HG03558 (cell line): ENCODE data around the gene DHX57.
"Not testable (repeated sequence)": the region's sequence is repeated elsewhere in the genome, so short reads cannot be mapped to it uniquely, and the experiment has no call there.

ENCODE experiments used
- ATAC-seq: cut with Tn5 transposase; IDR thresholded peaks from one replicate; pipeline ENCODE4 v1.9.1; 2021; ENCODE audit warnings: moderate number of reproducible peaks; ENCODE audit not compliant: unreplicated experiment; ENCODE audit errors: extremely low read depth

Gene DHX57

GRCh38 chr2:38866773-38867443 is 8.8 kb downstream of the DHX57 start:
- no peak for ATAC-seq

- no peak for ATAC-seq
Measured at GRCh38 chr2:38863061-38863695, 12.6 kb downstream of the DHX57 start.

- no peak for ATAC-seq
Measured at GRCh38 chr2:38862476-38862875, 13.3 kb downstream of the DHX57 start.

GRCh38 chr2:38856165-38856564 is 19.6 kb downstream of the DHX57 start:
- ATAC-seq: no peak

- ATAC-seq: peak; percentile 73
Measured at GRCh38 chr2:38850045-38850444, 25.7 kb downstream of the DHX57 start.

GRCh38 chr2:38836791-38837190 is 38.9 kb downstream of the DHX57 start:
- ATAC-seq: no peak

GRCh38 chr2:38835990-38836389 is 39.7 kb downstream of the DHX57 start:
- ATAC-seq: peak; percentile 91

GRCh38 chr2:38835015-38835601 is 40.6 kb downstream of the DHX57 start:
- no peak for ATAC-seq

- ATAC-seq: no peak
Measured at GRCh38 chr2:38830526-38831159, 45.1 kb downstream of the DHX57 start.

GRCh38 chr2:38829971-38830370 is 45.8 kb downstream of the DHX57 start:
- ATAC-seq: no peak

GRCh38 chr2:38828460-38828859 is 47.3 kb downstream of the DHX57 start:
- ATAC-seq: no peak

GRCh38 chr2:38827539-38828145 is 48.1 kb downstream of the DHX57 start:
- ATAC-seq: not testable (repeated sequence)

- ATAC-seq: no peak
Measured at GRCh38 chr2:38825956-38826355, 49.8 kb downstream of the DHX57 start.

GRCh38 chr2:38824906-38825305 is 50.8 kb downstream of the DHX57 start:
- no peak for ATAC-seq

GRCh38 chr2:38823386-38823785 is 52.3 kb downstream of the DHX57 start:
- no peak for ATAC-seq

GRCh38 chr2:38818565-38818964 is 57.2 kb downstream of the DHX57 start:
- ATAC-seq: no peak

GRCh38 chr2:38815936-38816335 is 59.8 kb downstream of the DHX57 start:
- ATAC-seq: no peak

- ATAC-seq: no peak
Measured at GRCh38 chr2:38810488-38810887, 65.2 kb downstream of the DHX57 start.

GRCh38 chr2:38808677-38809076 is 67.1 kb downstream of the DHX57 start:
- no peak for ATAC-seq

GRCh38 chr2:38806733-38807059 is 69.0 kb downstream of the DHX57 start:
- no peak for ATAC-seq
